H1 (cell line): ENCODE data around the gene TXK. TPM values are rescaled to one million over a fixed set of nuclear protein-coding genes. Genes with fewer than 3 reads are reported as not detected.
A peak's percentile ranks its signal among the peaks of the same experiment; 100 is the strongest.

ENCODE experiments used
- CTCF ChIA-PET: fragments of 300-600 bp; sonication (Branson Sonifier 250); formaldehyde crosslinking; loops from one replicate; lab custom pipeline; 2021; ENCODE audit not compliant: partially characterized antibody; lab: Charles Lee
- POLR2A ChIA-PET: fragments of 300-600 bp; sonication (Branson Sonifier 250); formaldehyde crosslinking; loops from one replicate; lab custom pipeline; 2021; ENCODE audit warnings: inconsistent platforms; ENCODE audit not compliant: partially characterized antibody; lab: Charles Lee
- DNase-seq, 2 experiments: peaks; one replicate each; pipeline versions ENCODE4 v3.0.0 to v3.0.0-alpha.2; 2010 to 2022; ENCODE audit warnings: low spot score in 2 of 2, low read depth in 1 of 2, mixed read lengths in 1 of 2
- FAIRE-seq: peaks from 2 replicates; lab custom pipeline; 2011; peaks lifted over from hg19 to GRCh38; lab: Jason Lieb, UNC
- H2AFZ ChIP-seq: 2 replicates; pipeline ENCODE4 v1.8.1; 2012; ENCODE audit warnings: low read length, inconsistent platforms
- H2AK5ac ChIP-seq: 2 replicates; pipeline ENCODE4 v1.6.1; 2013; ENCODE audit warnings: low read depth, low read length
- H2BK120ac ChIP-seq: replicated peaks from 2 replicates; pipeline ENCODE3; 2013; ENCODE audit warnings: low read depth, low read length, inconsistent platforms
- H2BK12ac ChIP-seq: 2 replicates; pipeline ENCODE4 v1.6.1; 2013; ENCODE audit warnings: low read depth, low read length
- H2BK15ac ChIP-seq: 2 replicates; pipeline ENCODE4 v1.6.1; 2013; ENCODE audit warnings: low read length
- H2BK20ac ChIP-seq: 2 replicates; pipeline ENCODE4 v1.6.1; 2013; ENCODE audit warnings: low read length
- H2BK5ac ChIP-seq: 2 replicates; pipeline ENCODE4 v1.6.1; 2013; ENCODE audit warnings: low read depth, low read length
- H3K14ac ChIP-seq: 2 replicates; pipeline ENCODE4 v1.6.1; 2013; ENCODE audit warnings: inconsistent platforms; ENCODE audit not compliant: insufficient read length
- H3K18ac ChIP-seq: 2 replicates; pipeline ENCODE4 v1.6.1; 2013; ENCODE audit warnings: low read length; ENCODE audit errors: extremely low read depth
- H3K23ac ChIP-seq: 2 replicates; pipeline ENCODE4 v1.6.1; 2013; ENCODE audit warnings: inconsistent platforms; ENCODE audit not compliant: insufficient read length
- H3K23me2 ChIP-seq: 2 replicates; pipeline ENCODE4 v1.6.1; 2013; ENCODE audit warnings: low read depth, low read length
- H3K27ac ChIP-seq: 2 replicates; pipeline ENCODE4 v1.6.1; 2011; ENCODE audit warnings: low read depth, low read length, inconsistent platforms
- H3K27me3 ChIP-seq, 4 experiments: replicated peaks in 1 of 4; 1 replicate in 1 of 4; 2 replicates in 3 of 4; pipeline versions ENCODE4 v1.6.1 to v1.8.1; 2011 to 2013; ENCODE audit warnings: low read length in 3 of 4, mild to moderate bottlenecking in 3 of 4, inconsistent platforms in 2 of 4, mixed read lengths in 2 of 4, moderate library complexity in 1 of 4; ENCODE audit not compliant: control insufficient read depth in 3 of 4, insufficient read depth in 3 of 4; ENCODE audit errors: extremely low read depth in 1 of 4
- H3K36me3 ChIP-seq, 4 experiments: 2 replicates each; pipeline versions ENCODE4 v1.6.1 to v1.8.1; 2011 to 2013; ENCODE audit warnings: mild to moderate bottlenecking in 4 of 4, low read length in 3 of 4, moderate library complexity in 2 of 4, control low read depth in 1 of 4, inconsistent platforms in 1 of 4; ENCODE audit not compliant: insufficient read depth in 4 of 4, control insufficient read depth in 2 of 4
- H3K4ac ChIP-seq: replicated peaks from 2 replicates; pipeline ENCODE3; 2013; ENCODE audit warnings: low read length, low read depth, mixed read lengths, inconsistent platforms; ENCODE audit not compliant: insufficient read length
- H3K4me1 ChIP-seq, 4 experiments: replicated peaks in 1 of 4; 1 replicate in 1 of 4; 2 replicates in 3 of 4; pipeline versions ENCODE4 v1.6.1 to v1.8.1; 2011 to 2013; ENCODE audit warnings: low read length in 3 of 4, inconsistent platforms in 2 of 4, mixed read lengths in 1 of 4; ENCODE audit not compliant: insufficient read depth in 4 of 4, control insufficient read depth in 3 of 4
- H3K4me2 ChIP-seq, 2 experiments: 2 replicates each; pipeline versions ENCODE4 v1.6.1 to v1.8.1; 2011 to 2013; ENCODE audit warnings: low read depth in 2 of 2, low read length in 2 of 2, control low read depth in 1 of 2, inconsistent platforms in 1 of 2, mild to moderate bottlenecking in 1 of 2; ENCODE audit not compliant: insufficient read depth in 1 of 2
- H3K4me3 ChIP-seq, 4 experiments: fragments of 200-600, 300-600 bp in 1 of 4; sonication (generic), shearing (Covaris generic), sonication (Bioruptor Twin) in 1 of 4; 2 replicates each; pipeline versions ENCODE4 v1.5.1 to v1.8.1; 2011 to 2016; ENCODE audit warnings: low read length in 4 of 4, low read depth in 3 of 4, control low read depth in 2 of 4, inconsistent platforms in 2 of 4, mild to moderate bottlenecking in 2 of 4, mixed read lengths in 1 of 4, moderate library complexity in 1 of 4; ENCODE audit not compliant: insufficient read depth in 2 of 4; ENCODE audit errors: extremely low read depth in 1 of 4
- H3K56ac ChIP-seq: replicated peaks from 2 replicates; pipeline ENCODE3; 2013; ENCODE audit warnings: low read depth, mild to moderate bottlenecking, mixed read lengths, low read length, inconsistent platforms; ENCODE audit not compliant: insufficient read length
- H3K79me1 ChIP-seq: 2 replicates; pipeline ENCODE4 v1.6.1; 2013; ENCODE audit warnings: low read depth, low read length, control low read depth
- H3K79me2 ChIP-seq, 2 experiments: 2 replicates each; pipeline versions ENCODE4 v1.6.1 to v1.8.1; 2012 to 2013; ENCODE audit warnings: low read length in 2 of 2, mild to moderate bottlenecking in 2 of 2, inconsistent platforms in 1 of 2; ENCODE audit not compliant: insufficient read depth in 2 of 2, control insufficient read depth in 1 of 2
- H3K9ac ChIP-seq, 4 experiments: replicated peaks in 1 of 4; 1 replicate in 1 of 4; 2 replicates in 3 of 4; pipeline versions ENCODE4 v1.6.1 to v1.8.1; 2011 to 2013; ENCODE audit warnings: low read depth in 3 of 4, low read length in 3 of 4, control low read depth in 2 of 4, mild to moderate bottlenecking in 2 of 4, moderate library complexity in 2 of 4, inconsistent platforms in 1 of 4; ENCODE audit errors: extremely low read depth in 1 of 4
- H3K9me3 ChIP-seq, 2 experiments: 2 replicates each; pipeline versions ENCODE4 v1.6.1 to v1.8.1; 2012 to 2013; ENCODE audit warnings: mild to moderate bottlenecking in 2 of 2, moderate library complexity in 2 of 2, control low read depth in 1 of 2, inconsistent platforms in 1 of 2, low read depth in 1 of 2, low read length in 1 of 2, mixed read lengths in 1 of 2; ENCODE audit not compliant: insufficient read depth in 2 of 2
- H4K20me1 ChIP-seq, 2 experiments: replicated peaks in 1 of 2; 2 replicates each; pipeline versions ENCODE3 to v1.8.1; 2011 to 2013; ENCODE audit warnings: inconsistent platforms in 2 of 2, low read length in 2 of 2, mild to moderate bottlenecking in 1 of 2; ENCODE audit not compliant: insufficient read depth in 2 of 2, control insufficient read depth in 1 of 2
- H4K5ac ChIP-seq: 2 replicates; pipeline ENCODE4 v1.6.1; 2013; ENCODE audit warnings: low read length, low read depth, mixed read lengths, inconsistent platforms; ENCODE audit not compliant: insufficient read length
- H4K8ac ChIP-seq: 2 replicates; pipeline ENCODE4 v1.8.0; 2013; ENCODE audit warnings: mild to moderate bottlenecking, moderate library complexity, low read length, inconsistent platforms; ENCODE audit not compliant: insufficient read depth; ENCODE audit errors: extremely low read depth
- H4K91ac ChIP-seq: replicated peaks from 2 replicates; pipeline ENCODE3; 2013; ENCODE audit warnings: low read length, mixed read lengths, inconsistent platforms; ENCODE audit not compliant: insufficient read length
- KDM4A ChIP-seq: IDR thresholded peaks from one replicate; pipeline ENCODE4 v1.7.1; 2012; ENCODE audit warnings: low read depth, mild to moderate bottlenecking, moderate library complexity, low read length, inconsistent platforms; ENCODE audit not compliant: severe bottlenecking
- NANOG ChIP-seq: IDR thresholded peaks from 2 replicates; pipeline ENCODE4 v1.6.1; 2011; ENCODE audit warnings: low read length, low read depth, mild to moderate bottlenecking, inconsistent platforms; ENCODE audit not compliant: insufficient read depth, poor library complexity, severe bottlenecking
- RAD21 ChIP-seq, 2 experiments: IDR thresholded peaks in 1 of 2; conservative IDR thresholded peaks in 1 of 2; 2 replicates each; pipeline ENCODE4 v1.6.1; 2011; ENCODE audit warnings: low read depth in 2 of 2, low read length in 2 of 2, improper control_type of control experiment in 1 of 2, inconsistent platforms in 1 of 2, mild to moderate bottlenecking in 1 of 2, moderate library complexity in 1 of 2
- SP1 ChIP-seq: IDR thresholded peaks from 2 replicates; pipeline ENCODE4 v1.6.1; 2011; ENCODE audit warnings: low read depth, low read length
- SP2 ChIP-seq: IDR thresholded peaks from 2 replicates; pipeline ENCODE4 v1.6.1; 2012; ENCODE audit warnings: mild to moderate bottlenecking, low read length, inconsistent platforms
- TEAD4 ChIP-seq: IDR thresholded peaks from 2 replicates; pipeline ENCODE4 v1.6.1; 2012; ENCODE audit warnings: low read depth, low read length, inconsistent platforms, mixed read lengths
- ZNF274 ChIP-seq: IDR thresholded peaks from 2 replicates; pipeline ENCODE4 v1.7.0; 2012; ENCODE audit warnings: low read length, borderline replicate concordance; ENCODE audit errors: extremely low read depth
- WGBS, 2 experiments: shearing (Covaris generic) in 1 of 2; methylation state at CpG; one replicate each; pipeline versions ENCODE4 v1.1.6 to v1.1.7; 2013 to 2015; ENCODE audit warnings: low lambda C conversion rate in 2 of 2, mixed read lengths in 2 of 2, inconsistent platforms in 1 of 2, low coverage in 1 of 2, missing lambda C conversion rate in 1 of 2; ENCODE audit not compliant: insufficient replicate concordance in 2 of 2, insufficient coverage in 1 of 2, insufficient read length in 1 of 2; ENCODE audit errors: extremely low coverage in 1 of 2, missing lambda C conversion rate in 1 of 2; 5-methylcytosine and 5-hydroxymethylcytosine counted together
- polyA plus RNA-seq, 7 experiments: library from polyadenylated mRNA; depleted of rRNA in 3 of 7; stranded (reverse) in 5 of 7; unstranded in 2 of 7; fragments of >200 nt in 5 of 7; fragments of 200-250 nt in 2 of 7; gene quantifications; 1 replicate in 5 of 7; 2 replicates in 1 of 7; 4 replicates in 1 of 7; pipeline versions ENCODE4 v1.2.1 to v1.2.3, GENCODE V29; 2011 to 2013; ENCODE audit warnings: missing spikeins in 2 of 7, mixed read lengths in 2 of 7
- total RNA-seq: library from RNA; stranded (reverse); fragmentation: NEBNext Ultra II Directional; extraction: Animal tissue kit (Norgen Biotek cat#: 25700); gene quantifications from 2 replicates; pipeline ENCODE4 v1.2.1, GENCODE V29; 2021
- TF ChIP-seq, protein P1 (sequence below): IDR thresholded peaks from 2 replicates; pipeline ENCODE4 v1.6.1; 2012; ENCODE audit warnings: inconsistent platforms

The TXK gene
- total and polyA plus RNA-seq, 2 of the 8 experiments (the other 6 are each of a cell fraction or from before 2014, with no cell fraction given) = not detected

DNA sequence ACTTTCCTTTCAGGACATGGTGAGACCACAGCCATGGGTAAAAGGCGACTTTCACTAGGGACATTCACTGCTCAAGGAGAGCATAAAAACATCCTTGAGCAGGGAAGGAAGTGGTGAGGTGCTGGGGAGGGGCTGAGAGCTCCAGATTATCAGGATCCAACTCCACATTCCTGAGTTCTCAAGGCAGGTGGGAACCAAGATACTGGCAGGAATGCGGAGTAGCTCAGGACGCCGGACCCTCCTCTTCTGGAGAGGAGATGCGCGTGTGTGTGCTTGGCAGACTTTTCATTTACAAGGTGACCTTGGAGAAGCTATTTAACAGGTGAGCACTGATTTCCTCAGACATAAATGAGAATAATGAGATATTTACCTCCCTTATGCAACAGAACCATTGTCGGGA, 41.3 kb upstream of the TXK start:
- Histone ChIP-seq H3K36me3 (no peaks in the 10 kb centered on the region), H3K4me2 (no peak overlapping the region), H3K9me3 (peaks cover 0 to 6% of the 10 kb centered on the region in 2 experiments; a peak in 1 of 4 replicates), H3K79me2 (no peaks in the 10 kb centered on the region), H2BK20ac (no peak overlapping the region), H4K20me1 (no peaks in the 10 kb centered on the region), H3K27ac (no peak overlapping the region), H2AFZ (no peak overlapping the region), H3K4me1 (peaks cover 0 to 2% (median 0%) of the 10 kb centered on the region in 4 experiments; a peak in 1 of 7 replicates), H3K56ac (no peak overlapping the region), H4K91ac (no peak overlapping the region), H3K4me3 (no peak overlapping the region), H4K8ac (no peak overlapping the region), H3K14ac (no peak overlapping the region), H2BK15ac (no peak overlapping the region), H2BK12ac (0 out of 2 replicates have a peak overlapping the region, but pooled peaks have one; percentile 35), H2BK120ac (no peak overlapping the region), H3K79me1 (no peaks in the 10 kb centered on the region), H3K9ac (no peak overlapping the region), H3K27me3 (no peaks in the 10 kb centered on the region), H4K5ac (no peak overlapping the region), H2AK5ac (no peak overlapping the region), H3K23me2 (no peaks in the 10 kb centered on the region), H3K23ac (no peak overlapping the region), H3K18ac (no peak overlapping the region), H2BK5ac (no peak overlapping the region), H3K4ac (no peak overlapping the region)
- TF ChIP-seq RAD21 (IDR thresholded peaks at IDR 0.05 in 1 of 2, conservative IDR thresholded peaks at IDR 0.05 in 1 of 2; ENCODE audit: low read depth in 2 of 2, low read length in 2 of 2) (no peak), NANOG (no peak), SP1 (peak; percentile 36; the same call in 1 of the 2 replicates), SP2 (no peak), ZNF274 (no peak), KDM4A (no peak), TEAD4 (peak; percentile 96)
- TF ChIP-seq, protein P1, sequence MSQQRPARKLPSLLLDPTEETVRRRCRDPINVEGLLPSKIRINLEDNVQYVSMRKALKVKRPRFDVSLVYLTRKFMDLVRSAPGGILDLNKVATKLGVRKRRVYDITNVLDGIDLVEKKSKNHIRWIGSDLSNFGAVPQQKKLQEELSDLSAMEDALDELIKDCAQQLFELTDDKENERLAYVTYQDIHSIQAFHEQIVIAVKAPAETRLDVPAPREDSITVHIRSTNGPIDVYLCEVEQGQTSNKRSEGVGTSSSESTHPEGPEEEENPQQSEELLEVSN = no peak
- peak; percentile 19 for FAIRE-seq
- ChIA-PET CTCF (interaction anchor here (0.5 to 1.5 kb wide), 6 partner anchors 12 to 487 kb away, joined by 3 to 5 read pairs (median 3); no protein-coding TSS in a partner anchor), POLR2A (interaction anchor here (1.1 kb wide), 2 partner anchors 21 to 48 kb away, joined by 3 read pairs; no protein-coding TSS in a partner anchor)
- WGBS, 2 experiments = 76% methylated on average over 7 of the region's 7 CpGs; no CpG with 5 or more reads in 1 of the 2 experiments
- no peak for DNase-seq
